Measurements from ENCODE around the gene PRSS53. TPM values are rescaled to one million over a fixed set of nuclear protein-coding genes. Genes with fewer than 3 reads are reported as not detected.
"Not testable (repeated sequence)": the region's sequence is repeated elsewhere in the genome, so short reads cannot be mapped to it uniquely, and the experiment has no call there.

The PRSS53 gene
- total RNA-seq (2021) (7.7 and 9.2 TPM in 2 replicates), Bru-seq, nascent RNA (percentile 40 among the genes with signal in this experiment), BruChase-seq, experiment 1, labeled RNA remaining after a 2-hour chase (percentile 50 among the genes with signal in this experiment), BruChase-seq, experiment 2, labeled RNA remaining after a 6-hour chase (percentile 63 among the genes with signal in this experiment)
- long read RNA-seq, partial matches to known transcripts = 0 of 1 reads
- long read RNA-seq, other reads (novel, unspliced or antisense) = 1 of 1 reads

GRCh38 chr16:31088459-31089183, at the start of gene PRSS53:
TSS of gene PRSS53 (minus strand) at chr16:31088943. CDS start at chr16:31088809, 134 bp downstream.
- no peak for TF ChIP-seq CTCF (conservative IDR thresholded peaks at IDR 0.05)
- TF ChIP-seq EZH2 (IDR thresholded peaks at IDR 0.05; ENCODE audit: low read depth) = no peak
- CTCF ChIA-PET = no interaction called here
- Histone ChIP-seq H3K27me3 (ENCODE audit: insufficient read depth, low read depth) (no peaks in the 10 kb centered on the region), H2AFZ (no peak within 1 kb of the TSS), H3F3A (ENCODE audit: insufficient read depth, low read depth) (no peaks in the 10 kb centered on the region), H3K4me2 (no peak within 1 kb of the TSS), H3K9me3 (ENCODE audit: insufficient read depth, low read depth) (no peaks in the 10 kb centered on the region), H3K36me3 (ENCODE audit: low read depth) (no peaks in the 10 kb centered on the region), H3K79me2 (ENCODE audit: low read depth) (peaks cover 4% of the 10 kb centered on the region; the same call in 1 of the 2 replicates), H3K4me3 (no peak within 1 kb of the TSS), H4K20me1 (ENCODE audit: insufficient read depth) (no peaks in the 10 kb centered on the region), H3K4me1 (replicated peaks; ENCODE audit: insufficient read depth) (0 out of 2 replicates have a peak, but pooled peaks cover 3% of the 10 kb centered on the region), H3K27ac (no peak within 1 kb of the TSS), H3K9me2 (ENCODE audit: insufficient read depth) (no peaks in the 10 kb centered on the region)
- BruUV-seq (replicated peaks) = no TSS peak
- DNase-seq = no peak
- intact Hi-C loops (cut with micrococcal nuclease; ENCODE audit: unreplicated experiment) = no loop called here
- POLR2A ChIA-PET (ENCODE audit: unreplicated experiment) = no interaction called here

GRCh38 chr16:31136822-31137499, 48.2 kb upstream of the PRSS53 start:
- peaks cover 12% of the 10 kb centered on the region for H3K79me2 ChIP-seq (ENCODE audit: low read depth)
- DNase-seq; H3K27ac ChIP-seq; H4K20me1 ChIP-seq (ENCODE audit: insufficient read depth); H3K4me3 ChIP-seq; H3K9me3 ChIP-seq (ENCODE audit: insufficient read depth, low read depth); BruUV-seq (replicated peaks); H3K36me3 ChIP-seq (ENCODE audit: low read depth); H3K27me3 ChIP-seq (ENCODE audit: insufficient read depth, low read depth); H3K4me2 ChIP-seq; intact Hi-C loops (cut with micrococcal nuclease; ENCODE audit: unreplicated experiment); H3K9me2 ChIP-seq (ENCODE audit: insufficient read depth); H2AFZ ChIP-seq: not testable (repeated sequence)
- ChIA-PET POLR2A (ENCODE audit: unreplicated experiment) (interaction anchor here (3.1 kb wide), 1 partner anchor 19 kb away, joined by 29 read pairs; the partner anchor contains the start of gene KAT8), CTCF (interaction anchor here (0.7 kb wide), 1 partner anchor 91 kb away, joined by 4 read pairs; no protein-coding TSS in a partner anchor)
- peaks cover 47% of the 10 kb centered on the region for H3F3A ChIP-seq (ENCODE audit: insufficient read depth, low read depth)
- peaks cover 66% of the 10 kb centered on the region for H3K4me1 ChIP-seq (replicated peaks; ENCODE audit: insufficient read depth)

GRCh38 chr16:31136287-31136662, 47.5 kb upstream of the PRSS53 start:
- Histone ChIP-seq H4K20me1 (ENCODE audit: insufficient read depth) (no peaks in the 10 kb centered on the region), H3K9me2 (ENCODE audit: insufficient read depth) (no peaks in the 10 kb centered on the region), H2AFZ (no peak overlapping the region), H3K4me2 (peak overlapping the region; percentile 75), H3K4me3 (no peak overlapping the region), H3K79me2 (ENCODE audit: low read depth) (peaks cover 12% of the 10 kb centered on the region), H3K27ac (no peak overlapping the region), H3K4me1 (replicated peaks; ENCODE audit: insufficient read depth) (peaks cover 67% of the 10 kb centered on the region), H3F3A (ENCODE audit: insufficient read depth, low read depth) (peaks cover 44% of the 10 kb centered on the region), H3K36me3 (ENCODE audit: low read depth) (no peaks in the 10 kb centered on the region), H3K27me3 (ENCODE audit: insufficient read depth, low read depth) (no peaks in the 10 kb centered on the region), H3K9me3 (ENCODE audit: insufficient read depth, low read depth) (no peaks in the 10 kb centered on the region)
- ChIA-PET POLR2A (ENCODE audit: unreplicated experiment) (interaction anchor here (0.5 to 3.1 kb wide), 3 partner anchors 19 to 194 kb away, joined by 3 to 29 read pairs (median 11); partner anchors contain the start of gene KAT8), CTCF (no interaction called here)
- no TSS peak for BruUV-seq (replicated peaks)
- DNase-seq = no peak
- TF ChIP-seq CTCF (conservative IDR thresholded peaks at IDR 0.05) = no peak
- no peak for TF ChIP-seq EZH2 (IDR thresholded peaks at IDR 0.05; ENCODE audit: low read depth)
- intact Hi-C loops (cut with micrococcal nuclease; ENCODE audit: unreplicated experiment) = no loop called here
